Psoas muscle (tissue), 8 donors: ENCODE measurements around the gene FGD5. TPM values are rescaled to one million over a fixed set of nuclear protein-coding genes. Genes with fewer than 3 reads are reported as not detected.

Experiments used
- ATAC-seq, 4 donors: fragments of 200-7000 bp; cut with Tn5 transposase; one replicate each; pipeline ENCODE4 v1.9.1; 2020; ENCODE audit warnings: moderate library complexity in 3 of 4, mild to moderate bottlenecking in 2 of 4
- DNase-seq, 2 donors: peaks; one replicate each; pipeline ENCODE4 v3.0.0-alpha.2; 2020
- H3K27ac ChIP-seq: fragments of 200-600 bp; one replicate; pipeline ENCODE4 v1.8.0; 2022
- H3K27me3 ChIP-seq, 3 donors: fragments of 200-600 bp in 1 of 3; one replicate each; pipeline versions ENCODE4 v1.6.1 to v1.8.0; 2013 to 2022; ENCODE audit warnings: low read length in 2 of 3, mild to moderate bottlenecking in 2 of 3, moderate library complexity in 1 of 3; ENCODE audit not compliant: insufficient read depth in 3 of 3
- H3K36me3 ChIP-seq, 2 donors: fragments of 200-600 bp in 1 of 2; one replicate each; pipeline versions ENCODE4 v1.6.1 to v1.8.0; 2013 to 2022; ENCODE audit warnings: low read depth in 1 of 2, mild to moderate bottlenecking in 1 of 2, moderate library complexity in 1 of 2; ENCODE audit not compliant: insufficient read depth in 1 of 2
- H3K4me1 ChIP-seq: fragments of 200-600 bp; one replicate; pipeline ENCODE4 v1.8.0; 2022
- H3K4me3 ChIP-seq: fragments of 200-600 bp; one replicate; pipeline ENCODE4 v1.8.0; 2022; ENCODE audit warnings: mild to moderate bottlenecking
- H3K9me3 ChIP-seq: fragments of 200-600 bp; one replicate; pipeline ENCODE4 v1.8.0; 2022
- WGBS, 3 donors: extraction: QIAGEN DNeasy Blood & Tissue Kit; methylation state at CpG; one replicate each; pipeline versions ENCODE4 v1.1.6 to v1.1.7; 2013; 5-methylcytosine and 5-hydroxymethylcytosine counted together
- intact Hi-C, 2 donors: fragments of 100-400 bp; cut with DNase I; formaldehyde crosslinking; loops; one replicate each; pipeline versions ENCODE4 v1.11.0 to v1.14.2; 2022
- polyA plus RNA-seq, 3 donors: library from polyadenylated mRNA; stranded (reverse); fragments of 200-250 nt; gene quantifications; one replicate each; pipeline ENCODE4 v1.2.3, GENCODE V29; 2013
- total RNA-seq, 4 donors: library from RNA; stranded (reverse); fragmentation: NEBNext Ultra II Directional in 2 of 4; extraction: Animal tissue kit (Norgen Biotek cat#: 25700) in 2 of 4; gene quantifications; one replicate each; pipeline versions ENCODE4 v1.2.1 to v1.2.4, GENCODE V29; 2021 to 2023
- TF ChIP-seq, protein P1 (sequence below): fragments of 200-600 bp; IDR thresholded peaks from one replicate; pipeline ENCODE4 v1.8.0; 2022; ENCODE audit warnings: antibody characterized with exemption
- donor health status: healthy with polysubstance abuse.
- donor health status: DM: no; HTN: no; CAD: no; lungs with moderate emphysema.
- donor health status: Bipolar disorder and iron deficiency.
- donor health status: healthy.
- donor health status: DM: yes; HTN: yes; CAD: no.
- donor health status: DM: no; HTN: no; CAD: no.
- donor health status: DM: no; HTN: no; CAD: no.
- donor health status: DM: yes; HTN: yes; CAD: no.

The FGD5 gene
- total and polyA plus RNA-seq, 7 donors, result 3.6 to 14.6 (median 6.4) TPM

DNA sequence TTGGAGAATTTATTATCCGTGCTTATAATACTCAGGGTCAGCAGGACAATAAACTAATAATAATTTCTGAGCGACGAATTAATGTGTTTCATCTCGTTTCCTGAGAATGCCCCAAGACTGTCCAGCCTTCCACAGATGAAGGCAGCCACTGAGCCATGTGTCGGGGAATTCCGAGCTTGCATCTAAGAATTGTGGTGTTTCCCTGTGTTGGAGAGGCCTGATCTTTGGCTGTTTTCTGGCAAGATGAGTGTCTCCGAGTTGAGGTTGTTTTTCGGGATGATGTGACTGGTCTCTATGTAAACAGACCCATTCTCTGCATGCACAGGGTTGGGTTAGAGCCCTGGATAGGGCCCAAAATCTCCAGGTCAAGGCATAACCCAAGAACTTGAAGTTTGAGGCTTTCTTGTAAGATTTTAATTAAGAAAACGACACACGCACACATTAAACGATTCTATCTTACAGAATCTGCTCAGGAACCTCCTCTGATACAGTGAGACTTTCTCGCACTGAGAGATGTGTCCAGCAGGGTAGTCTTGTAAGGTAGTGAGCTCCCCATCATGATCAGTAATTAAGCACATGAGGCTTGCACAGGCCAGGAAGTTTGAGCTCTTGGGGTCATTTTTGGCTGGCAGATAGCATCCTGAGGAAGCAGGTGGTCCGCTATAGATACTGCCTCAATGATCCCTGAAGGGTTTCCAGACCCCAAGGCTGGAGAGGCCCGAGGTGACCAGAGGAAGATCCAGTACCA lies 14.4 kb downstream of the FGD5 start:
- H3K36me3 ChIP-seq, result no peaks in the 10 kb centered on the region
- no peaks in the 10 kb centered on the region for H3K9me3 ChIP-seq
- H3K27me3 ChIP-seq, result peaks cover 0 to 5% (median 0%) of the 10 kb centered on the region in 3 donors
- TF ChIP-seq, protein P1, sequence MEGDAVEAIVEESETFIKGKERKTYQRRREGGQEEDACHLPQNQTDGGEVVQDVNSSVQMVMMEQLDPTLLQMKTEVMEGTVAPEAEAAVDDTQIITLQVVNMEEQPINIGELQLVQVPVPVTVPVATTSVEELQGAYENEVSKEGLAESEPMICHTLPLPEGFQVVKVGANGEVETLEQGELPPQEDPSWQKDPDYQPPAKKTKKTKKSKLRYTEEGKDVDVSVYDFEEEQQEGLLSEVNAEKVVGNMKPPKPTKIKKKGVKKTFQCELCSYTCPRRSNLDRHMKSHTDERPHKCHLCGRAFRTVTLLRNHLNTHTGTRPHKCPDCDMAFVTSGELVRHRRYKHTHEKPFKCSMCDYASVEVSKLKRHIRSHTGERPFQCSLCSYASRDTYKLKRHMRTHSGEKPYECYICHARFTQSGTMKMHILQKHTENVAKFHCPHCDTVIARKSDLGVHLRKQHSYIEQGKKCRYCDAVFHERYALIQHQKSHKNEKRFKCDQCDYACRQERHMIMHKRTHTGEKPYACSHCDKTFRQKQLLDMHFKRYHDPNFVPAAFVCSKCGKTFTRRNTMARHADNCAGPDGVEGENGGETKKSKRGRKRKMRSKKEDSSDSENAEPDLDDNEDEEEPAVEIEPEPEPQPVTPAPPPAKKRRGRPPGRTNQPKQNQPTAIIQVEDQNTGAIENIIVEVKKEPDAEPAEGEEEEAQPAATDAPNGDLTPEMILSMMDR, result no peak
- WGBS, 3 donors, result 63 to 73% (median 70%) methylated on average over 14 of the region's 14 CpGs
- H3K27ac ChIP-seq, result no peak overlapping the region
- H3K4me1 ChIP-seq, result no peaks in the 10 kb centered on the region
- DNase-seq (no peak), ATAC-seq (no peak)
- intact Hi-C loops, result no loop called here
- H3K4me3 ChIP-seq, result no peak overlapping the region

DNA sequence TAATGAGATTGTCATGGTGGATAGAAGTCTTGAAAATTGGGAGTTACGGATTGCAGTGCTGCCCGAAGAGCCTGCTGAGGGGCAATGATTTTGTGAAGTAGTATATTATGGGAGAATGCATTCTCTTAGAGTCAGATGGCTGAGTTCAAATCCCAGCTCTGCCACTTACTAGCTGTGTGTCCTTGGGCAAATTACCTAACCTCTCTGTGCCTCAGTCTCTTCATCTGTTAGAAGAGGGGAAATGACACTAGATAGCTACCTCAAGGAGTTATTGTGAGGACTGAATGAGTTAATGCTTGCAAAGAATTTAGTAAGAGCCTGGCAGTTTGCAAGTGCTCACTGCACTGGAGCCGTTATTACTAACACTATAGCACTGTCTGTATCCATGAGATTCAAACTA lies 15.4 kb downstream of the FGD5 start:
- Histone ChIP-seq H3K4me3 (no peak overlapping the region), H3K4me1 (no peaks in the 10 kb centered on the region), H3K27ac (no peak overlapping the region), H3K36me3 (no peaks in the 10 kb centered on the region), H3K9me3 (no peaks in the 10 kb centered on the region), H3K27me3 (peaks cover 0 to 4% (median 0%) of the 10 kb centered on the region in 3 donors)
- intact Hi-C loops, result no loop called here
- WGBS, 3 donors, result 72 to 81% (median 80%) methylated on average over 3 of the region's 3 CpGs
- DNase-seq, result no peak
- no peak for ATAC-seq
- TF ChIP-seq, protein P1, result no peak

DNA sequence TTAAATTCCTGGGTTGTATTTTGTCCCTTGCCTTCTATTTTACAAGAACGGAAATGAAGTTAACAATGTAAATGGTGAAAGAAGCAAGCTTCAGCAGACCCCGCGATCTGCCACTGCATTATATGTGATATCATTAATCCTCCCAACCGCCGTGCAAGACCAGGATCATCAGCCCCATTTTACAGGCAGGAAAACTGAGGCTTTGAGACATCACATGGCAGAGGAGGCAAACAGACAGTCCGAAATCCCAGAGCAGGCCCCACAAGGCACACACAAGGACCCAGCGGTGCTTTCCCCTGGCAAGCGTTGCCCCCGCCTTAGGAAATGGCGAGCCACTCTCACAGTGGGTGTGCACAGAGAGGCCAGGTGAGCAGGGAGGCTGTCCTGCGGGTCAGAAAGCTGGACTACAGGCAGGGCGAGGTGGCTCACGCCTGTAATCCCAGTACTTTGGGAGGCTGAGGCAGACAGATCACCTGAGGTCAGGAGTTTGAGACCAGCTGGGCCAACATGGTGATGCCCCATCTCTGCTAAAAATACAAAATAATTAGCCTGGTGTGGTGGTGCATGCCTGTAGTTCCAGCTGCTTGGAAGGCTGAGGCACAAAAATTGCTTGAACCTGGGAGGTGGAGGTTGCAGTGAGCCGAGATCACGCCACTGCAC lies 16.2 kb downstream of the FGD5 start:
- no peaks in the 10 kb centered on the region for H3K9me3 ChIP-seq
- no peaks in the 10 kb centered on the region for H3K4me1 ChIP-seq
- no peak for ATAC-seq
- DNase-seq, result no peak
- TF ChIP-seq, protein P1, result no peak
- no peak overlapping the region for H3K27ac ChIP-seq
- no peak overlapping the region for H3K4me3 ChIP-seq
- intact Hi-C loops, result no loop called here
- peaks cover 0 to 4% (median 0%) of the 10 kb centered on the region in 3 donors for H3K27me3 ChIP-seq
- 93 to 96% (median 95%) methylated on average over 15 of the region's 15 CpGs for WGBS, 3 donors
- no peaks in the 10 kb centered on the region for H3K36me3 ChIP-seq

DNA sequence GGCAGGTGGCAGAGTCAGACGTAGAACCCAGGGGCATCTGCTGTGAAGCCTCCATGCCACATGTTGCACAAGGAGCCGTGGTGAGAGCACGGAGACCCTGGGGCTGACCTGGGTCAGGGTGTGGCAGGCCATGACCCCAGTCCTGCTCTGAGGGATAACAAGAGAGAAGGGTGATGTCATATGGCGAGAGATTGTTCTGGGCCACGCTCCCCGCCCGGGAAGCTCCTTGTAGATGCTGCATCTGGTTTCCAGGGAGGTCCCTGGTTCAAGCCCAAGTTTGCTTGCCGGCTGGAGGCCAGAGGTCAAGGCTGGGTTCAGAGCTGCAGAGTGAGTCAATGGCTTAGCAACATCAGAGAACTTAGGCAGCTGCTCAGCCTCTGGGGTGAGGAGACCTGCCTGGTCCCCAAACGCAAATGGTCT lies 17.3 kb downstream of the FGD5 start:
- WGBS, 3 donors, result 42 to 52% (median 49%) methylated on average over 9 of the region's 9 CpGs
- intact Hi-C loops, result no loop called here
- H3K27ac ChIP-seq, result no peak overlapping the region
- DNase-seq, result peak; percentile 78 to 90
- no peaks in the 10 kb centered on the region for H3K4me1 ChIP-seq
- no peaks in the 10 kb centered on the region for H3K36me3 ChIP-seq
- TF ChIP-seq, protein P1, result no peak
- H3K27me3 ChIP-seq, result peaks cover 0 to 4% (median 0%) of the 10 kb centered on the region in 3 donors
- ATAC-seq, result peak in 3 of 4 donors; percentile 64 to 80 (median 66)
- no peak overlapping the region for H3K4me3 ChIP-seq
- H3K9me3 ChIP-seq, result no peaks in the 10 kb centered on the region
